M059J (cell line): ENCODE data around the gene FLOT1. TPM values are rescaled to one million over a fixed set of nuclear protein-coding genes. Genes with fewer than 3 reads are reported as not detected.

Source experiments
- DNase-seq: peaks from one replicate; pipeline ENCODE4 v3.0.0-alpha.2; 2012; ENCODE audit warnings: low read depth
- total RNA-seq: library from RNA; depleted of rRNA; stranded (reverse); fragments of >200 nt; shearing (Covaris generic); gene quantifications from 2 replicates; pipeline ENCODE4 v1.2.3, GENCODE V29; 2014

Gene FLOT1
- total RNA-seq, 1 experiment from 2014 or later = 244 TPM

- DNase-seq = no peak
Observed at GRCh38 chr6:30700340-30700739, 42.1 kb downstream of the FLOT1 start.

GRCh38 chr6:30696432-30696831 lies 46.1 kb downstream of the FLOT1 start:
- DNase-seq = no peak

- DNase-seq = peak; percentile 48
Observed at GRCh38 chr6:30691208-30691847, 51.2 kb downstream of the FLOT1 start.

- DNase-seq = peak; percentile 96
Observed at GRCh38 chr6:30690403-30691207, 51.9 kb downstream of the FLOT1 start, which contains the start of gene NRM. Gene NRM (minus strand): TSS chr6:30690984. CDS start chr6:30690974, 10 bp downstream.

GRCh38 chr6:30689985-30690384 lies 52.5 kb downstream of the FLOT1 start:
- no peak for DNase-seq

- DNase-seq = no peak
Observed at GRCh38 chr6:30689022-30689865, 53.2 kb downstream of the FLOT1 start.

- no peak for DNase-seq
Observed at GRCh38 chr6:30688569-30688968, 53.9 kb downstream of the FLOT1 start.

- DNase-seq = peak; percentile 69
Observed at GRCh38 chr6:30687659-30688431, 54.6 kb downstream of the FLOT1 start.

- peak; percentile 99 for DNase-seq
Observed at GRCh38 chr6:30686908-30687658, 55.4 kb downstream of the FLOT1 start.

GRCh38 chr6:30686009-30686907 lies 56.2 kb downstream of the FLOT1 start, which contains the start of gene PPP1R18:
Gene PPP1R18 (minus strand): TSS chr6:30686645. CDS start chr6:30686018, 627 bp downstream.
- DNase-seq = peak; percentile 78

- DNase-seq = peak; percentile 52
Observed at GRCh38 chr6:30685157-30686008, 57.1 kb downstream of the FLOT1 start.

GRCh38 chr6:30684386-30685156 lies 57.9 kb downstream of the FLOT1 start:
- peak; percentile 48 for DNase-seq

- peak; percentile 50 for DNase-seq
Observed at GRCh38 chr6:30683980-30684338, 58.5 kb downstream of the FLOT1 start.

GRCh38 chr6:30683183-30683979 lies 59.1 kb downstream of the FLOT1 start:
- peak; percentile 57 for DNase-seq

GRCh38 chr6:30682143-30683117 lies 60.1 kb downstream of the FLOT1 start:
- DNase-seq = peak; percentile 92

- DNase-seq = no peak
Observed at GRCh38 chr6:30681766-30682142, 60.7 kb downstream of the FLOT1 start.
